KG1 (cell line): ENCODE data around the gene DLG2.

Experiments
- DNase-seq: peaks from one replicate; lab custom pipeline; 2025; lab: John Stamatoyannopoulos, UW

Gene DLG2

DNA sequence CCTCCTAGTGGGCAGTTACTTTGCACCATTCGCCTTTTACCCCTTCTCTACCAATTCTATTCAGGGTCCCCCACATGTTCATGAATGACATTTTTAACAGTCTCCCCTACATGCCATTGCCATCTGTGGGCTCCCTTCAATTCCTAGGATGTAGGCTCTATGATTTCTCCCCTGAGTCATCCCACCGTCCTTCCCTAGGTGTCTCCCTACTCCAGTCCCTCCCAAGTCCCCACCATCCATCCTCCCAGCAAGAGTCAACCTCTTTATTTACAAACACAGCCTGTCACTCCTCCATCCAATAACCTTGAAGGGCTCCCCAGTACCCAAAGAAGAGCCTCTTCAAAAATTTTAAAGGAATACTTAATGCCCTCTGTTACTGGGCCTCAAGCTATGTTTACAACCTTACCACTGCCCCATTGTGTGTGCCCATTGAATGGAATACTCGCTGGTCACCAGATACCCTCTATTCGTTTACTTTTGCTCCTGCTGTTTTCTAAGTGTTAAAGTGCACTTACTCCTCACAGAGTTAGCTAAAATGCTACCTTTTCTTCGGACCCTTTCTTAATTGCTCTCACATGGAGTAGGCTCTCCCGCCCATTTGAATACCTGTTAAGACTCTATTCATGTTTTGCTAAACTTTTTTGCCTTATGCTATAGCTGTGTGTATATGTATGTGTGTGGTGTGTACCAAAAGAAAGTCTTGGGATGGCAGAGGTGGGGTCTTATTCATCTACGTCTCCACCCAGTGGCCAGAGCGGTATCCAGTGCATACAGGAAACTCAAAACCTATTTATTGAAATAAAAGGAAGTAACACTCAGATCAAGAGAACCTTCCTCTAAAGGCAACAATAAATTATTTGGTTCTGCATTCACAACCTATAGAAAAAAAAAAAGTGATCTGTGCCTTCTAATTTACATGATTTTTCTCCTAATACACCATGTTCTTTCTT lies 2105.2 kb downstream of the DLG2 start:
- DNase-seq: no peak

- no peak for DNase-seq
These were observed 2106.3 kb downstream of the DLG2 start for GRCh38 chr11:83520849-83521248.

DNA sequence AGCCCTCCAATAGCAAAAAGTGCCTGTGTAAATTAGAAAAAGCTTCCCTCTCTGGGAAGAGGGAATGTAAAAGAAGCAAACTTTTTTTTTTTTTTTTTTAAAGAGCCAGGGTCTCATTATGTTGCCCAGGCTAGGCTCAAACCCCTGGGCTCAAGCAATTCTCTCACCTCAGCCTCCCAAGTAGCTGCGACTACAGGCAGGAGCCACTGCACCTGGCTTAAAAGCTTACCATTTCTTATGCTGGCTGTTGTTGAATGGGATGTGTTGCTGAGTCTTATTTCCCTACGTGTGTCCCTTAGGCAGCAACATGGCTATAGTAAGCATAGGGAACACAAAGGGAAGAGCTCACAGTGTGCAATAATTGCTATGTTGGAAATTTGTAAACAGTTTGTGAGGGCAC lies 2115.5 kb downstream of the DLG2 start:
- DNase-seq: no peak

DNA sequence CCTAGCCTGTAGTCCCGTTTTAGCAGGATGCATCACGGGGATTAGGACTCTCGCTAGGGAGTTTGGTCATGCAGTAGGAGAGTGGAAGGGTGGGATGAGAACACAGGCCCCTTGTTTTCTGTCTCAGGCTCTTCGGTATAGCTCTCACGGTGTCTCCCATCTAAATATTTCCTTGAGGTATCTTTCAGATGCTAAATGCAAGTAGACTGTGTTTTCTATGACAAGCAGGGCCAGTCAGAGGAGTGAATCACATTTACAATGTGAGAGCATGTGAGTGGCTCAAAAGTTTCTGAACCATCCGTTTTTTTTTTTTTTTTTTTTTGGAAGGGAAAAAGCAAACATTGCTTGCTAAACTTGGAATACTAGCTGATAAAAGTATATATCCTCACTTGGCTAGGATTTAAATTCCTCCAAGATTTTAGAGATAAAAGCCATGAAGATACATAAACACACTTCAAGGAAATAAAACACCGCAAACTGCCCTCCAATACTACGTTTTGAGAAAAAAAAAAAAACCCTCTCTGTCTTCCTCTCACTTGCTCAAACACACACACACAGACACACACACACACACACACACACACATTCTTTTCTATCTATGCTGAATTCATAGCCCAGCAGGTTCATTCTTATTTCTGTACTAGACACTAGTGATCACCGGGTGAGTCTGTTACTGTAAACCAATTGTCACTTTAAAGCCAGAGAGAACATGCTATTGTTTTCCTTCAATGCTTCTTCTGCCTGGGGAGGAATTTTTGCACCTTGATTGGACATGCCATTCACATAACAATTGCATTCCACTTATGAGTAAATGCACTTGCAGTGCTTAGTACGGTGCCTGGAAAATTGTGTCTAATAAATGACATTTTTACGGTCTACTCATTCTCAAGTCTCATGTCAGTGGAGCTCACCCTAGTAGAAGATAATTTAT lies 2116.3 kb downstream of the DLG2 start:
- DNase-seq: no peak

- no peak for DNase-seq
These were observed 2118.3 kb downstream of the DLG2 start for GRCh38 chr11:83508804-83509203.

- DNase-seq: no peak
These were observed 2125.1 kb downstream of the DLG2 start for GRCh38 chr11:83502041-83502440.

DNA sequence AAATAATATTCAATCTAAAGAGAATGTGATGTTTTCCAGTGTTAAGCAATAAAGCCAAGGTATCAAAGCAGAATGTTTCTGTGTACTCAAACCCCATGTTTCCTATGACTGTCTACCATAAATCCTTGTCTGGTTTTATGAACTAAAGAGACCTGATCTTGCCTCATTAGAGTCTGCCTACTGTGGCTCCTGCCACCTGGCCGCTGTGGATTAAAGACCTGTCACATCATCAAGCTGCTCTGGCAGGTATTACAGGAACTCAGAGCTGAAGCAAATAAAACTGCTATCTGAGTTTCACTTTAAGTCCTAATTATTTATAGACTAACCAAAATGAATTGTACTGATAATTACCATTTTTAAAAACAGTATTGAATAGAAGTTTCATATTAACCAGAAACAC lies 2133.2 kb downstream of the DLG2 start:
- DNase-seq: no peak

DNA sequence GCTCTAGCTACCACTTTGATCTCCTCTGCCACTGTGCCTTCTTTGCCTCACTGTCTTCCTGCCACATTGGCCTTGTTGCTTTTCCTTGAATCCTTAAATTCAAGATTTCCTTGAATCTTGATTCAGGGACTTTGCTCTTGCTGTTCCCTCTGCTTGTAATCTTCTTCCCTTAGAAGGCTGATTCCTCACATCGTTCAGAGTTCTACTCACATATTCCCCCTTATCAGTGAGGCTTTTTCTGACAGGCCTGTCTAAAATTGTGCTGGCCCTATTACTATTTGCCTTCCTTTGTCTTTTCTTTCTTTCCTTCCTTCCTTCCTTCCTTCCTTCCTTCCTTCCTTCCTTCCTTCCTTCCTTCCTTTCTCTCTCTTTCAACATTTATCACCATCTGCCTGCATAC lies 2134.1 kb downstream of the DLG2 start:
- no peak for DNase-seq

GRCh38 chr11:83483808-83484207 lies 2143.3 kb downstream of the DLG2 start:
- no peak for DNase-seq

GRCh38 chr11:83480811-83481210 lies 2146.3 kb downstream of the DLG2 start:
- DNase-seq: no peak

GRCh38 chr11:83480251-83480650 lies 2146.9 kb downstream of the DLG2 start:
- DNase-seq: no peak

GRCh38 chr11:83477772-83478171 lies 2149.4 kb downstream of the DLG2 start:
- DNase-seq: no peak

DNA sequence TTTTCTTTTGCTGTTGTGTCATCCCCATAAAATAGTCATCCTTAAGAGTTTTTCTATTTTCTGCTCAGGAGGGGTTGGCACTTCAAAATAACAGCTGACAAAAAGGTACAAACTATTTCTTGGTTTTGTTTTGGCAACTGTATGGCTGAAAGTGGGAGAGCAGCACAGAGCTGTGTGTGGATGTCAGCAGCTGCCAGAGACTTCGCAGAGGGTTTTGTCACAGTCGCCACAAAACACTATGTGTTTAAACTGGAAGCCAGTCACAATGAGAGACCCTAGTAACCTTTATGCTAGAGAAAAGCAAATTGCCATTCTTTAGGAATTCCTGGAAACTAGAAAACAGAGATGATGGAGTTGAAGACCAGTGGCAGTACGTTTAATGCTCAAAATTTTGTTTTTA lies 2151.4 kb downstream of the DLG2 start:
- DNase-seq: no peak

DNA sequence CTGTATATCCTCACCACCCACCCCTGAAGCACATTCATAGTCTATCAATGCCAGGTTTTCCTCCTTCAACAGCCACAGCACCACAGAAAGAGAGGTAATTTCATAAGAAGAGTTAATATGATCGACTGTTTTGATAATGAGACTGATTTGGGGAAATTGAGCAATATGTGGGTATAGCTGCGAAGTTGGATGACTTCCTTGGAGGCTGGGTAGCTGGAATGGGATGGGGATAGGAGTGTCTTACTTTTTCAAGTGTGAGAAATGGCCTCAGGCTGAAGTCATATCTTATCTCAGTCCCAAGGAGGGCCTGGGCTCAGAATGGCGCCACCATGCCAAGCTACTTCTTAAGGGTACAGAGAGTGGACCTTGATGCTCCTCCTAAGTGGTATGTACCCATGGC lies 2153.4 kb downstream of the DLG2 start:
- no peak for DNase-seq

DNA sequence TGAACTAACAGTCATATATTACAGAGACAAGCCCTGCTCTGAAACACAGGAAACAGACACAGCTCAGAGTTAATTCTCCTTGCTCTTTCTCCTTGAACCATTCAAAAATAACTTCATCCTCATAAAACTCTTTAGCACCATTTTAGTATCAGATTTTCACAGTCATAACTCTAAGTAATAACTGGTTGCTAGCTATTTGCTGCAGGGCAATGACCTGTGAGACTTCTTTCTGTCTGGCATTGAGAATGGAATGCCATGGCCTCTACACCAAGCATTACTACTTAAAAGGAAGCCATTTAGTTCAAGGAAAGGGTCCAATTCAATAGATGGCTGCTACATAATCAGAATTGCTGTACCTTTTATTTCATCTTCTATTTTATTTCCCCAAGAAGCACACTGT lies 2154.3 kb downstream of the DLG2 start:
- no peak for DNase-seq

DNA sequence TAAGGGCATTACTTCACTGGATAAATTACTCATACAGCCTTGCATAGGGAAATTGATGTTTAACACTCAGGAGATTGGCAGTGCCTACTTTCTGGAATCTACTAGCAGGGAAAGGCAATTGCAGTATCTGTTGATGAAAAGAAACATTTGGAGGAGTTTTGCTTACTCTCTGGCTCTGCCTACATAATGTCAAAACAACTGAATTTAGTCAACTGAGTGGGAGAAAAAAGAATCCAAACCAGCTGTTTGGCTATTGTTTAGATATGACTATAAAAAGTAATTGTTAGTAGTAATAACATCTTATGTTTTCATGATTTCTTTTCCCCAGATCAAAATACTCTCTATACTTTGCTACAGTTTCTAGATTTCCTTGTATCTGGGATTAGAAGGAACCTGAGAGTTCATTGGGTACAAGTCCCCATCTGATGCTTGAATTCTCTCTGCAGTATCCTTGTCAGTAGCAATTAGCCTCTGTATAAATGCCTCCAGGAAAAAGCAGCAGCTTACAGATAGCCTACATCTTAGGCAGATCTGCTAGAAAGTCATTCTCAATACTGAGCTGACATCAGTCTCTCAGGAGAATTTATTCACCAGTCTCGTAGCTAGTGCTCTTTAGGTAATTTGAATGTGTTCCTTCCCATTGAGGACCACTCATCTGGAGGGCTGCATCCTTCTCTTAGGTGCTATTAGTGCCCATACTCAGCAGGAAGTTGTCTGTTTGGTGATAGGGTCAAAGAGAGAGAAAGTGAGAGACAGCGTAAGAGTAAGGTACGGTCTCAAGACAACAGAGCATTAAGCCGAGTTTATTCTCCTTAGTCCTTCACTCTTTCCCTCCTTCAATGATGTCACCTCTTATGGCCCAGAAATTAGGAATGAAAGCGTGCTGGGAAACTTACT lies 2155.1 kb downstream of the DLG2 start:
- no peak for DNase-seq

- no peak for DNase-seq
These were observed 2159.3 kb downstream of the DLG2 start for GRCh38 chr11:83467837-83468236.

GRCh38 chr11:83464160-83464944 lies 2162.8 kb downstream of the DLG2 start:
- DNase-seq: no peak

GRCh38 chr11:83459798-83460197 lies 2167.3 kb downstream of the DLG2 start:
- no peak for DNase-seq

DNA sequence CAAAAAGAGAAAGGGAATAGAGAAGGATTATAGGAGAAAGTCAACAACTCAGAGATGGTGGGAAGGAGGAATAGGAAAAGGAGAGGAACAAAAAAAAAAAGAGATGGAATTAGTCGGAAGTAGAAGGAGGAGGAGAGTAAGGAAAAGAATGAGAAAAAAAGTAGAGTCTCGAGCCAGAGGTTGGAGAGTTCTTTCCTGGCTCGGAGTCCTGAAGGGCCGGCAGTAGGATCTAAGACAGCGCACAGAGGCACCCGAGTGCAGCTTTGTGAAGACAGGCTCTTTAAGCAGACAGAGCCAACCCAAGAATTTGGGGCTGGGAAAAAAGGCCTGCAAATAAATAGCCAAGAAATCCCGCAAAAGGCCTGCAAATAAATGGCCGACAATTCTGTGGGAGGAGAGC lies 2170.6 kb downstream of the DLG2 start:
- no peak for DNase-seq

- DNase-seq: no peak
These were observed 2171.1 kb downstream of the DLG2 start for GRCh38 chr11:83456075-83456474.
